Measurements from ENCODE around the gene FBXO4. TPM values are rescaled to one million over a fixed set of nuclear protein-coding genes. Genes with fewer than 3 reads are reported as not detected.

The FBXO4 gene
- 10 to 100 TPM in 2 of 4 donors, 1 to 10 TPM in 2; 8.3 to 12.3 (median 10.4) TPM for total RNA-seq
- 1 to 10 TPM; 5.5 to 8.5 (median 6.6) TPM for polyA plus RNA-seq

GRCh38 chr5:41924872-41925554 lies at the start of gene FBXO4:
TSS of gene FBXO4 (plus strand) at chr5:41925281. CDS start at chr5:41925310, 29 bp downstream.
- H3K27me3 ChIP-seq, result no peaks in the 10 kb centered on the region
- H3K4me3 ChIP-seq, result peak within 1 kb of the TSS; percentile 61 to 85 (median 75)
- 1% methylated on average over 60 of the region's 60 CpGs for WGBS, 2 donors
- TF ChIP-seq POLR2AphosphoS5 (IDR thresholded peaks at IDR 0.05), result peak; percentile 41 to 86 (median 76)
- peak; percentile 21 to 24 for TF ChIP-seq POLR2A (IDR thresholded peaks at IDR 0.05)
- TF ChIP-seq EP300 (IDR thresholded peaks at IDR 0.05), result peak in 1 of 4 donors; percentile 3
- peak in 2 of 4 experiments; percentile 11 to 61 for TF ChIP-seq CTCF (IDR thresholded peaks at IDR 0.05)
- H3K27ac ChIP-seq, result peak within 1 kb of the TSS; percentile 87 to 98 (median 92)
- intact Hi-C loops (cut with DNase I), result loop anchor here (1.0 to 10.0 kb wide), 5 partner anchors 21 to 1090 kb away; partner anchors contain the start of genes OXCT1, RIMOC1 and RPL37
- peaks cover 0 to 24% (median 2%) of the 10 kb centered on the region in 4 donors for H3K36me3 ChIP-seq
- peak; percentile 92 for DNase-seq
- H3K4me1 ChIP-seq, result peaks cover 0 to 14% (median 6%) of the 10 kb centered on the region in 4 donors
- no peaks in the 10 kb centered on the region for H3K9me3 ChIP-seq

GRCh38 chr5:41876678-41877077 lies 48.4 kb upstream of the FBXO4 start:
- intact Hi-C loops (cut with DNase I), result no loop called here
- TF ChIP-seq POLR2AphosphoS5 (IDR thresholded peaks at IDR 0.05), result no peak
- no peak for TF ChIP-seq POLR2A (IDR thresholded peaks at IDR 0.05)
- H3K9me3 ChIP-seq, result no peaks in the 10 kb centered on the region
- H3K27ac ChIP-seq, result no peak overlapping the region
- no peak for DNase-seq
- no peaks in the 10 kb centered on the region for H3K27me3 ChIP-seq
- H3K4me1 ChIP-seq, result peaks cover 0 to 6% (median 0%) of the 10 kb centered on the region in 4 donors
- no peak overlapping the region for H3K4me3 ChIP-seq
- no peaks in the 10 kb centered on the region for H3K36me3 ChIP-seq
- WGBS, 2 donors, result 83 to 86% methylated on average over 2 of the region's 2 CpGs

GRCh38 chr5:41877408-41877807 lies 47.7 kb upstream of the FBXO4 start:
- intact Hi-C loops (cut with DNase I), result no loop called here
- Histone ChIP-seq H3K9me3 (no peaks in the 10 kb centered on the region), H3K36me3 (no peaks in the 10 kb centered on the region), H3K27ac (no peak overlapping the region), H3K4me3 (no peak overlapping the region), H3K27me3 (no peaks in the 10 kb centered on the region), H3K4me1 (no peaks in the 10 kb centered on the region)
- 95 to 96% methylated on average over 1 of the region's 1 CpG for WGBS, 2 donors
- DNase-seq, result no peak
- no peak for TF ChIP-seq CTCF (IDR thresholded peaks at IDR 0.05)
- TF ChIP-seq POLR2A (IDR thresholded peaks at IDR 0.05), result no peak
- TF ChIP-seq EP300 (IDR thresholded peaks at IDR 0.05), result no peak
- TF ChIP-seq POLR2AphosphoS5 (IDR thresholded peaks at IDR 0.05), result no peak

- intact Hi-C loops (cut with DNase I), result no loop called here
- TF ChIP-seq POLR2A (IDR thresholded peaks at IDR 0.05) (no peak), CTCF (IDR thresholded peaks at IDR 0.05) (no peak), EP300 (IDR thresholded peaks at IDR 0.05) (no peak), POLR2AphosphoS5 (IDR thresholded peaks at IDR 0.05) (no peak)
- no peak for DNase-seq
- Histone ChIP-seq H3K9me3 (no peaks in the 10 kb centered on the region), H3K27ac (no peak overlapping the region), H3K4me3 (no peak overlapping the region), H3K36me3 (no peaks in the 10 kb centered on the region), H3K27me3 (no peaks in the 10 kb centered on the region), H3K4me1 (no peaks in the 10 kb centered on the region)
- 81 to 84% methylated on average over 2 of the region's 2 CpGs for WGBS, 2 donors
Observed at GRCh38 chr5:41878173-41878572, 46.9 kb upstream of the FBXO4 start.

- TF ChIP-seq CTCF (IDR thresholded peaks at IDR 0.05) (no peak), POLR2AphosphoS5 (IDR thresholded peaks at IDR 0.05) (no peak), EP300 (IDR thresholded peaks at IDR 0.05) (no peak), POLR2A (IDR thresholded peaks at IDR 0.05) (no peak)
- Histone ChIP-seq H3K4me3 (no peak overlapping the region), H3K27ac (no peak overlapping the region), H3K9me3 (no peaks in the 10 kb centered on the region), H3K27me3 (no peaks in the 10 kb centered on the region), H3K36me3 (no peaks in the 10 kb centered on the region), H3K4me1 (no peaks in the 10 kb centered on the region)
- 27 to 67% methylated on average over 3 of the region's 3 CpGs for WGBS, 2 donors
- intact Hi-C loops (cut with DNase I), result no loop called here
- DNase-seq, result no peak
Observed at GRCh38 chr5:41878643-41879478, 46.2 kb upstream of the FBXO4 start.
